HepG2 (cell line): ENCODE results near the gene EDN2. TPM values are rescaled to one million over a fixed set of nuclear protein-coding genes. Genes with fewer than 3 reads are reported as not detected.

Experiments used
- ATAC-seq: fragments of 200-7000 bp; cut with Tn5 transposase; 3 replicates; pipeline ENCODE4 v1.9.1; 2020; ENCODE audit warnings: mild to moderate bottlenecking, moderate library complexity
- BruUV-seq: library from RNA; stranded (reverse); fragments of 400-500 nt; replicated peaks from 2 replicates; lab custom pipeline; 2021; lab: Mats Ljungman, UMichigan
- CTCF ChIA-PET: fragments of 300-600 bp; formaldehyde crosslinking; extraction: SDS; loops from one replicate; lab custom pipeline; 2021; ENCODE audit warnings: low total read pairs, inconsistent platforms, low intra/inter-chr PET ratio; lab: Yijun Ruan, JAX
- POLR2A ChIA-PET: fragments of 350-600 bp; sonication (Branson Sonifier 250); formaldehyde crosslinking; loops from one replicate; lab custom pipeline; 2020; ENCODE audit warnings: antibody characterized with exemption, inconsistent platforms; lab: Yijun Ruan, JAX
- DNase-seq: peaks from one replicate; pipeline ENCODE4 v3.0.0-alpha.2; 2015; ENCODE audit warnings: low spot score
- FAIRE-seq: peaks from 3 replicates; lab custom pipeline; 2011; peaks lifted over from hg19 to GRCh38; lab: Jason Lieb, UNC
- H2AFZ ChIP-seq: one replicate; pipeline ENCODE4 v1.6.1; 2011; ENCODE audit warnings: low read length, inconsistent platforms
- H3K27ac ChIP-seq: fragments of 300-600 bp; 3 replicates; pipeline ENCODE4 v1.8.0; 2011; ENCODE audit warnings: mixed run types, mild to moderate bottlenecking, mixed read lengths, low read length, inconsistent platforms; ENCODE audit not compliant: insufficient read depth; ENCODE audit errors: extremely low read length
- H3K27me3 ChIP-seq, 2 experiments: fragments of 200-600 bp in 1 of 2; 2 replicates in 1 of 2; 3 replicates in 1 of 2; pipeline versions ENCODE4 v1.6.0 to v1.8.0; 2011; ENCODE audit warnings: low read length in 2 of 2, mild to moderate bottlenecking in 2 of 2, moderate library complexity in 2 of 2, inconsistent platforms in 1 of 2; ENCODE audit not compliant: insufficient read depth in 2 of 2, control insufficient read depth in 1 of 2
- H3K36me3 ChIP-seq, 2 experiments: fragments of 200-600 bp in 1 of 2; replicated peaks in 1 of 2; 2 replicates in 1 of 2; 3 replicates in 1 of 2; pipeline versions ENCODE4 v1.5.1 to v1.8.0; 2011; ENCODE audit warnings: low read length in 2 of 2, inconsistent platforms in 1 of 2; ENCODE audit not compliant: insufficient read depth in 2 of 2, control insufficient read depth in 1 of 2
- H3K4me1 ChIP-seq: 2 replicates; pipeline ENCODE4 v1.5.1; 2012; ENCODE audit warnings: low read length, inconsistent platforms; ENCODE audit not compliant: insufficient read depth
- H3K4me2 ChIP-seq: 2 replicates; pipeline ENCODE4 v1.6.0; 2011; ENCODE audit warnings: low read depth, low read length, inconsistent platforms
- H3K4me3 ChIP-seq, 3 experiments: fragments of 200-600 bp in 1 of 3; sonication (generic), shearing (Covaris generic) in 1 of 3; replicated peaks in 1 of 3; 2 replicates each; pipeline ENCODE4 v1.5.1; 2011 to 2016; ENCODE audit warnings: low read length in 3 of 3, inconsistent platforms in 2 of 3, low read depth in 2 of 3, mild to moderate bottlenecking in 2 of 3, control low read depth in 1 of 3, mixed read lengths in 1 of 3; ENCODE audit not compliant: insufficient read depth in 1 of 3
- H3K79me2 ChIP-seq: one replicate; pipeline ENCODE4 v1.6.1; 2011; ENCODE audit warnings: low read length, inconsistent platforms; ENCODE audit not compliant: insufficient read depth
- H3K9ac ChIP-seq: 2 replicates; pipeline ENCODE4 v1.6.0; 2011; ENCODE audit warnings: mild to moderate bottlenecking, low read depth, low read length, inconsistent platforms; ENCODE audit not compliant: insufficient read depth
- H3K9me3 ChIP-seq: 2 replicates; pipeline ENCODE4 v1.5.1; 2012; ENCODE audit warnings: mild to moderate bottlenecking, low read length
- H4K20me1 ChIP-seq: 2 replicates; pipeline ENCODE4 v1.6.0; 2011; ENCODE audit warnings: inconsistent platforms, mild to moderate bottlenecking, low read length, moderate library complexity; ENCODE audit not compliant: insufficient read depth
- ARNTL ChIP-seq: sonication (generic); formaldehyde crosslinking; IDR thresholded peaks from 2 replicates; pipeline ENCODE4 v1.4.0; 2020; ENCODE audit warnings: mild to moderate bottlenecking, missing genetic modification reagents
- EHMT2 ChIP-seq: fragments of 200-600 bp; sonication (generic); IDR thresholded peaks from 2 replicates; pipeline ENCODE4 v1.7.0; 2017; ENCODE audit warnings: antibody characterized with exemption, low read depth, low read length, borderline replicate concordance
- JUND ChIP-seq: sonication (generic); formaldehyde crosslinking; IDR thresholded peaks from 2 replicates; pipeline ENCODE4 v1.8.0; 2022; ENCODE audit warnings: mild to moderate bottlenecking, missing genetic modification reagents
- MAX ChIP-seq: IDR thresholded peaks from 2 replicates; pipeline ENCODE4 v1.6.1; 2012; ENCODE audit warnings: inconsistent platforms
- MEIS2 ChIP-seq: sonication (generic); formaldehyde crosslinking; IDR thresholded peaks from 2 replicates; pipeline ENCODE4 v1.9.0; 2021; ENCODE audit warnings: mild to moderate bottlenecking, missing genetic modification reagents
- SMYD3 ChIP-seq: sonication (generic); formaldehyde crosslinking; IDR thresholded peaks from 2 replicates; pipeline ENCODE4 v1.8.1; 2023; ENCODE audit warnings: mild to moderate bottlenecking, missing genetic modification reagents
- ZFP1 ChIP-seq: IDR thresholded peaks from 2 replicates; pipeline ENCODE4 v1.6.1; 2016
- ZNF30 ChIP-seq: sonication (generic); formaldehyde crosslinking; IDR thresholded peaks from 2 replicates; pipeline ENCODE4 v1.5.0; 2020; ENCODE audit warnings: mild to moderate bottlenecking, missing genetic modification reagents
- ZNF512 ChIP-seq: sonication (generic); formaldehyde crosslinking; IDR thresholded peaks from 2 replicates; pipeline ENCODE4 v1.4.0; 2020; ENCODE audit warnings: mild to moderate bottlenecking, missing genetic modification reagents
- WGBS: methylation state at CpG from one replicate; pipeline ENCODE4 v1.1.6; 2017; ENCODE audit warnings: low lambda C conversion rate; 5-methylcytosine and 5-hydroxymethylcytosine counted together
- in situ Hi-C: cut with HindIII; loops from 2 replicates; pipeline ENCODE4 v1.10.0; 2017; ENCODE audit warnings: low pct_unique_long_range_greater_than_20kb; ENCODE audit not compliant: extremely low pct_ligation_motif_present
- intact Hi-C: fragments of 100-400 bp; cut with micrococcal nuclease; formaldehyde crosslinking; loops from one replicate; pipeline ENCODE4 v1.10.0; 2022; ENCODE audit not compliant: unreplicated experiment
- polyA plus RNA-seq, 8 experiments: library from polyadenylated mRNA; depleted of rRNA in 3 of 8; stranded (reverse) in 7 of 8; unstranded in 1 of 8; fragments of >200 nt; fragmentation: Illumina TruSeq in 4 of 8; extraction: Trizol in 4 of 8; gene quantifications; 2 replicates each; pipeline versions ENCODE4 v1.2.1 to v1.2.3, GENCODE V29; 2011 to 2016; ENCODE audit warnings: low read depth in 4 of 8, missing spikeins in 1 of 8, mixed read lengths in 1 of 8; ENCODE audit not compliant: insufficient read depth in 1 of 8
- total RNA-seq, 5 experiments: library from RNA; depleted of rRNA; stranded (reverse); fragments of >200 nt; fragmentation: Illumina TruSeq; extraction: Trizol; gene quantifications; 2 replicates each; pipeline ENCODE4 v1.2.3, GENCODE V29; 2016; ENCODE audit warnings: low read depth in 1 of 5

Gene EDN2
- total and polyA plus RNA-seq, 2 of the 13 experiments (the other 11 are each of a cell fraction or from before 2014, with no cell fraction given) = not detected

GRCh38 chr1:41507836-41508235 is 23.4 kb upstream of the EDN2 start:
- Histone ChIP-seq H3K9me3 (no peaks in the 10 kb centered on the region), H3K9ac (no peak overlapping the region), H3K27me3 (peaks cover 1 to 36% of the 10 kb centered on the region in 2 experiments; a peak in 3 of 5 replicates), H3K27ac (no peak overlapping the region), H2AFZ (no peak overlapping the region), H3K4me3 (no peak overlapping the region), H4K20me1 (no peaks in the 10 kb centered on the region), H3K4me2 (no peak overlapping the region), H3K79me2 (no peaks in the 10 kb centered on the region), H3K4me1 (no peaks in the 10 kb centered on the region)
- ATAC-seq (no peak), FAIRE-seq (no peak), DNase-seq (no peak)
- no TSS peak for BruUV-seq
- in situ Hi-C loops (no loop called here), intact Hi-C loops (no loop called here)
- POLR2A ChIA-PET = no interaction called here
- no CpG with 5 or more reads among the region's 6 CpGs for WGBS
- CTCF ChIA-PET = no interaction called here
- TF ChIP-seq MAX (no peak), JUND (CRISPR knock-in tag) (no peak), ZFP1 (CRISPR knock-in tag) (no peak), ZNF30 (CRISPR knock-in tag) (no peak), ARNTL (CRISPR knock-in tag) (no peak), EHMT2 (no peak), MEIS2 (CRISPR knock-in tag) (no peak), ZNF512 (CRISPR knock-in tag) (no peak), SMYD3 (no peak)
- TF ChIP-seq, all 625 proteins: peak for 0
- no peaks in the 10 kb centered on the region for H3K36me3 ChIP-seq
